KMS-11 (cell line): ENCODE data around the gene CCNQ.

Experiments
- H2AFZ ChIP-seq: fragments of 200-600 bp; sonication (generic); 2 replicates; pipeline ENCODE4 v1.6.1; 2016; ENCODE audit warnings: antibody characterized with exemption, mixed run types, low read depth
- H3K27ac ChIP-seq: fragments of 200-600 bp; sonication (generic); 2 replicates; pipeline ENCODE4 v1.6.1; 2016; ENCODE audit warnings: mild to moderate bottlenecking, mixed run types
- H3K27me3 ChIP-seq: fragments of 200-600 bp; sonication (generic); 2 replicates; pipeline ENCODE4 v1.6.1; 2017; ENCODE audit warnings: mild to moderate bottlenecking, low read depth, mixed run types, moderate library complexity; ENCODE audit not compliant: insufficient read depth
- H3K36me3 ChIP-seq: fragments of 200-600 bp; sonication (generic); 2 replicates; pipeline ENCODE4 v1.6.1; 2017; ENCODE audit warnings: mild to moderate bottlenecking, mixed run types; ENCODE audit not compliant: insufficient read depth
- H3K4me1 ChIP-seq: fragments of 200-600 bp; sonication (generic); 2 replicates; pipeline ENCODE4 v1.6.1; 2016; ENCODE audit warnings: mild to moderate bottlenecking, low read depth, mixed run types; ENCODE audit not compliant: poor library complexity, severe bottlenecking
- H3K4me2 ChIP-seq: fragments of 200-600 bp; sonication (generic); 2 replicates; pipeline ENCODE4 v1.7.0; 2016; ENCODE audit warnings: mild to moderate bottlenecking, mixed run types
- H3K4me3 ChIP-seq: fragments of 200-600 bp; sonication (generic); IDR thresholded peaks from 2 replicates; pipeline ENCODE4 v1.6.1; 2017; ENCODE audit warnings: low read depth, low read length, mixed read lengths; ENCODE audit not compliant: insufficient read depth
- H3K79me2 ChIP-seq: fragments of 200-600 bp; sonication (generic); 2 replicates; pipeline ENCODE4 v1.6.1; 2016; ENCODE audit warnings: low read depth, mixed run types; ENCODE audit not compliant: insufficient read depth
- H3K9ac ChIP-seq: fragments of 200-600 bp; sonication (generic); 2 replicates; pipeline ENCODE4 v1.6.1; 2016; ENCODE audit warnings: mild to moderate bottlenecking, mixed run types
- H4K20me1 ChIP-seq: fragments of 200-600 bp; sonication (generic); 2 replicates; pipeline ENCODE4 v1.6.1; 2016; ENCODE audit warnings: mild to moderate bottlenecking, mixed run types; ENCODE audit not compliant: insufficient read depth
- CTCF ChIP-seq: fragments of 200-600 bp; sonication (generic); conservative IDR thresholded peaks from 2 replicates; pipeline ENCODE4 v1.6.1; 2017; ENCODE audit warnings: low read depth, mild to moderate bottlenecking, antibody characterized with exemption, low read length, moderate library complexity, mixed read lengths

The CCNQ gene

GRCh38 chrX:153636716-153637115 is 37.8 kb upstream of the CCNQ start:
- H3K79me2 ChIP-seq: no peaks in the 10 kb centered on the region
- no peaks in the 10 kb centered on the region for H4K20me1 ChIP-seq
- no peak for TF ChIP-seq CTCF
- peaks cover 37% of the 10 kb centered on the region; the same call in 1 of the 2 replicates for H3K27me3 ChIP-seq
- no peak overlapping the region for H3K4me2 ChIP-seq
- H3K9ac ChIP-seq: no peak overlapping the region
- no peak overlapping the region for H3K27ac ChIP-seq
- H3K4me3 ChIP-seq: no peak overlapping the region
- H3K4me1 ChIP-seq: no peaks in the 10 kb centered on the region
- H2AFZ ChIP-seq: no peak overlapping the region
- H3K36me3 ChIP-seq: no peaks in the 10 kb centered on the region

GRCh38 chrX:153635788-153636668 is 37.1 kb upstream of the CCNQ start:
- no peak overlapping the region for H3K27ac ChIP-seq
- H3K27me3 ChIP-seq: peaks cover 42% of the 10 kb centered on the region; the same call in 1 of the 2 replicates
- H3K9ac ChIP-seq: no peak overlapping the region
- no peaks in the 10 kb centered on the region for H3K4me1 ChIP-seq
- H2AFZ ChIP-seq: no peak overlapping the region
- no peak overlapping the region for H3K4me2 ChIP-seq
- H4K20me1 ChIP-seq: no peaks in the 10 kb centered on the region
- no peaks in the 10 kb centered on the region for H3K36me3 ChIP-seq
- H3K79me2 ChIP-seq: no peaks in the 10 kb centered on the region
- H3K4me3 ChIP-seq: no peak overlapping the region
- peak; percentile 55 for TF ChIP-seq CTCF

- H3K4me1 ChIP-seq: no peaks in the 10 kb centered on the region
Measured at GRCh38 chrX:153635388-153635787, 36.4 kb upstream of the CCNQ start.

GRCh38 chrX:153634832-153635231 is 35.9 kb upstream of the CCNQ start:
- TF ChIP-seq CTCF: no peak
- Histone ChIP-seq H4K20me1 (no peaks in the 10 kb centered on the region), H3K27me3 (peaks cover 48% of the 10 kb centered on the region), H3K4me2 (no peak overlapping the region), H3K9ac (no peak overlapping the region), H3K27ac (no peak overlapping the region), H3K4me3 (no peak overlapping the region), H3K4me1 (no peaks in the 10 kb centered on the region), H3K36me3 (no peaks in the 10 kb centered on the region), H2AFZ (no peak overlapping the region), H3K79me2 (no peaks in the 10 kb centered on the region)

More at GRCh38 chrX:153635388-153635787, 36.4 kb upstream of the CCNQ start:
- Histone ChIP-seq H3K27me3 (peaks cover 43% of the 10 kb centered on the region), H4K20me1 (no peaks in the 10 kb centered on the region), H3K9ac (no peak overlapping the region), H3K36me3 (no peaks in the 10 kb centered on the region), H3K4me2 (no peak overlapping the region), H3K79me2 (no peaks in the 10 kb centered on the region), H2AFZ (no peak overlapping the region), H3K27ac (no peak overlapping the region), H3K4me3 (no peak overlapping the region)
- TF ChIP-seq CTCF: no peak
